HepG2 (cell line): Measurements from ENCODE around the gene ITGAE. TPM values are rescaled to one million over a fixed set of nuclear protein-coding genes. Genes with fewer than 3 reads are reported as not detected.

Experiments
- ATAC-seq: fragments of 200-7000 bp; cut with Tn5 transposase; 3 replicates; pipeline ENCODE4 v1.9.1; 2020; ENCODE audit warnings: mild to moderate bottlenecking, moderate library complexity
- BruUV-seq: library from RNA; stranded (reverse); fragments of 400-500 nt; replicated peaks from 2 replicates; lab custom pipeline; 2021; lab: Mats Ljungman, UMichigan
- CTCF ChIA-PET: fragments of 300-600 bp; formaldehyde crosslinking; extraction: SDS; loops from one replicate; lab custom pipeline; 2021; ENCODE audit warnings: low total read pairs, inconsistent platforms, low intra/inter-chr PET ratio; lab: Yijun Ruan, JAX
- POLR2A ChIA-PET: fragments of 350-600 bp; sonication (Branson Sonifier 250); formaldehyde crosslinking; loops from one replicate; lab custom pipeline; 2020; ENCODE audit warnings: antibody characterized with exemption, inconsistent platforms; lab: Yijun Ruan, JAX
- DNase-seq: peaks from one replicate; pipeline ENCODE4 v3.0.0-alpha.2; 2015; ENCODE audit warnings: low spot score
- FAIRE-seq: peaks from 3 replicates; lab custom pipeline; 2011; peaks lifted over from hg19 to GRCh38; lab: Jason Lieb, UNC
- H2AFZ ChIP-seq: one replicate; pipeline ENCODE4 v1.6.1; 2011; ENCODE audit warnings: low read length, inconsistent platforms
- H3K27ac ChIP-seq: fragments of 300-600 bp; 3 replicates; pipeline ENCODE4 v1.8.0; 2011; ENCODE audit warnings: mixed run types, mild to moderate bottlenecking, mixed read lengths, low read length, inconsistent platforms; ENCODE audit not compliant: insufficient read depth; ENCODE audit errors: extremely low read length
- H3K27me3 ChIP-seq, 2 experiments: fragments of 200-600 bp in 1 of 2; 2 replicates in 1 of 2; 3 replicates in 1 of 2; pipeline versions ENCODE4 v1.6.0 to v1.8.0; 2011; ENCODE audit warnings: low read length in 2 of 2, mild to moderate bottlenecking in 2 of 2, moderate library complexity in 2 of 2, inconsistent platforms in 1 of 2; ENCODE audit not compliant: insufficient read depth in 2 of 2, control insufficient read depth in 1 of 2
- H3K36me3 ChIP-seq, 2 experiments: fragments of 200-600 bp in 1 of 2; replicated peaks in 1 of 2; 2 replicates in 1 of 2; 3 replicates in 1 of 2; pipeline versions ENCODE4 v1.5.1 to v1.8.0; 2011; ENCODE audit warnings: low read length in 2 of 2, inconsistent platforms in 1 of 2; ENCODE audit not compliant: insufficient read depth in 2 of 2, control insufficient read depth in 1 of 2
- H3K4me1 ChIP-seq: 2 replicates; pipeline ENCODE4 v1.5.1; 2012; ENCODE audit warnings: low read length, inconsistent platforms; ENCODE audit not compliant: insufficient read depth
- H3K4me2 ChIP-seq: 2 replicates; pipeline ENCODE4 v1.6.0; 2011; ENCODE audit warnings: low read depth, low read length, inconsistent platforms
- H3K4me3 ChIP-seq, 3 experiments: fragments of 200-600 bp in 1 of 3; sonication (generic), shearing (Covaris generic) in 1 of 3; replicated peaks in 1 of 3; 2 replicates each; pipeline ENCODE4 v1.5.1; 2011 to 2016; ENCODE audit warnings: low read length in 3 of 3, inconsistent platforms in 2 of 3, low read depth in 2 of 3, mild to moderate bottlenecking in 2 of 3, control low read depth in 1 of 3, mixed read lengths in 1 of 3; ENCODE audit not compliant: insufficient read depth in 1 of 3
- H3K79me2 ChIP-seq: one replicate; pipeline ENCODE4 v1.6.1; 2011; ENCODE audit warnings: low read length, inconsistent platforms; ENCODE audit not compliant: insufficient read depth
- H3K9ac ChIP-seq: 2 replicates; pipeline ENCODE4 v1.6.0; 2011; ENCODE audit warnings: mild to moderate bottlenecking, low read depth, low read length, inconsistent platforms; ENCODE audit not compliant: insufficient read depth
- H3K9me3 ChIP-seq: 2 replicates; pipeline ENCODE4 v1.5.1; 2012; ENCODE audit warnings: mild to moderate bottlenecking, low read length
- H4K20me1 ChIP-seq: 2 replicates; pipeline ENCODE4 v1.6.0; 2011; ENCODE audit warnings: inconsistent platforms, mild to moderate bottlenecking, low read length, moderate library complexity; ENCODE audit not compliant: insufficient read depth
- CHD2 ChIP-seq: IDR thresholded peaks from 2 replicates; pipeline ENCODE4 v1.6.1; 2011; ENCODE audit warnings: low read depth, low read length, improper control_type of control experiment
- DPF2 ChIP-seq: sonication (generic); formaldehyde crosslinking; IDR thresholded peaks from 2 replicates; pipeline ENCODE4 v1.4.0; 2020; ENCODE audit warnings: mild to moderate bottlenecking, low read depth, missing genetic modification reagents, borderline replicate concordance
- EED ChIP-seq: sonication (generic); formaldehyde crosslinking; IDR thresholded peaks from 2 replicates; pipeline ENCODE4 v1.5.0; 2020; ENCODE audit warnings: mild to moderate bottlenecking, missing genetic modification reagents
- HMGXB3 ChIP-seq: sonication (generic); formaldehyde crosslinking; IDR thresholded peaks from 2 replicates; pipeline ENCODE4 v1.4.0; 2020; ENCODE audit warnings: missing genetic modification reagents, borderline replicate concordance
- JUNB ChIP-seq: sonication (generic); formaldehyde crosslinking; IDR thresholded peaks from 2 replicates; pipeline ENCODE4 v1.8.0; 2022; ENCODE audit warnings: missing genetic modification reagents, mild to moderate bottlenecking, borderline replicate concordance
- MAX ChIP-seq: IDR thresholded peaks from 2 replicates; pipeline ENCODE4 v1.6.1; 2012; ENCODE audit warnings: inconsistent platforms
- PAXIP1 ChIP-seq: sonication (generic); formaldehyde crosslinking; conservative IDR thresholded peaks from 2 replicates; pipeline ENCODE4 v1.4.0; 2020; ENCODE audit warnings: mild to moderate bottlenecking, missing genetic modification reagents, moderate library complexity
- PHB2 ChIP-seq: fragments of 450-650 bp; IDR thresholded peaks from 2 replicates; pipeline ENCODE4 v1.6.1; 2018; ENCODE audit not compliant: partially characterized antibody
- SAP130 ChIP-seq: IDR thresholded peaks from 2 replicates; pipeline ENCODE4 v1.6.1; 2016; ENCODE audit warnings: low read depth
- SOX13 ChIP-seq, 3 experiments: fragments of 450-650 bp in 1 of 3; sonication (generic) in 1 of 3; formaldehyde crosslinking in 1 of 3; IDR thresholded peaks in 2 of 3; conservative IDR thresholded peaks in 1 of 3; 2 replicates each; pipeline versions ENCODE4 v1.5.0 to v1.6.1; 2016 to 2020; ENCODE audit warnings: antibody characterized with exemption in 1 of 3, mild to moderate bottlenecking in 1 of 3, missing compliant biosample characterization in 1 of 3, missing genetic modification reagents in 1 of 3, moderate library complexity in 1 of 3
- ZNF362 ChIP-seq: sonication (generic); formaldehyde crosslinking; IDR thresholded peaks from 2 replicates; pipeline ENCODE4 v1.4.0; 2020; ENCODE audit warnings: missing genetic modification reagents, mild to moderate bottlenecking, borderline replicate concordance
- ZNF776 ChIP-seq: sonication (generic); formaldehyde crosslinking; IDR thresholded peaks from 2 replicates; pipeline ENCODE4 v1.4.0; 2020; ENCODE audit warnings: mild to moderate bottlenecking, missing genetic modification reagents
- WGBS: methylation state at CpG from one replicate; pipeline ENCODE4 v1.1.6; 2017; ENCODE audit warnings: low lambda C conversion rate; 5-methylcytosine and 5-hydroxymethylcytosine counted together
- in situ Hi-C: cut with HindIII; loops from 2 replicates; pipeline ENCODE4 v1.10.0; 2017; ENCODE audit warnings: low pct_unique_long_range_greater_than_20kb; ENCODE audit not compliant: extremely low pct_ligation_motif_present
- intact Hi-C: fragments of 100-400 bp; cut with micrococcal nuclease; formaldehyde crosslinking; loops from one replicate; pipeline ENCODE4 v1.10.0; 2022; ENCODE audit not compliant: unreplicated experiment
- polyA plus RNA-seq, 8 experiments: library from polyadenylated mRNA; depleted of rRNA in 3 of 8; stranded (reverse) in 7 of 8; unstranded in 1 of 8; fragments of >200 nt; fragmentation: Illumina TruSeq in 4 of 8; extraction: Trizol in 4 of 8; gene quantifications; 2 replicates each; pipeline versions ENCODE4 v1.2.1 to v1.2.3, GENCODE V29; 2011 to 2016; ENCODE audit warnings: low read depth in 4 of 8, missing spikeins in 1 of 8, mixed read lengths in 1 of 8; ENCODE audit not compliant: insufficient read depth in 1 of 8
- total RNA-seq, 5 experiments: library from RNA; depleted of rRNA; stranded (reverse); fragments of >200 nt; fragmentation: Illumina TruSeq; extraction: Trizol; gene quantifications; 2 replicates each; pipeline ENCODE4 v1.2.3, GENCODE V29; 2016; ENCODE audit warnings: low read depth in 1 of 5

The ITGAE gene
- total and polyA plus RNA-seq, 2 of the 13 experiments (the other 11 are each of a cell fraction or from before 2014, with no cell fraction given) = 42.3 to 49.0 TPM

GRCh38 chr17:3803308-3803640 is 2.3 kb upstream of the ITGAE start:
- no peaks in the 10 kb centered on the region for H3K27me3 ChIP-seq
- no peak for TF ChIP-seq ZNF776 (CRISPR knock-in tag)
- 0 out of 2 replicates have a peak, but pooled peaks have one; percentile 2 for TF ChIP-seq CHD2
- no peak for TF ChIP-seq SOX13 (IDR thresholded peaks at IDR 0.05)
- TF ChIP-seq SOX13 (CRISPR knock-in tag; conservative IDR thresholded peaks at IDR 0.05 in 1 of 2, IDR thresholded peaks at IDR 0.05 in 1 of 2) = no peak
- TF ChIP-seq MAX = no peak
- TF ChIP-seq HMGXB3 (CRISPR knock-in tag) = no peak
- TF ChIP-seq ZNF362 (CRISPR knock-in tag) = peak; percentile 5; the same call in 1 of the 2 replicates
- TF ChIP-seq PAXIP1 (CRISPR knock-in tag) = peak; percentile 47; the same call in 1 of the 2 replicates
- TF ChIP-seq EED (CRISPR knock-in tag) = no peak
- no peak for TF ChIP-seq JUNB (CRISPR knock-in tag)
- peak; percentile 12; the same call in 1 of the 2 replicates for TF ChIP-seq SAP130 (CRISPR knock-in tag)
- TF ChIP-seq PHB2 = no peak
- TF ChIP-seq DPF2 (CRISPR knock-in tag) = peak; percentile 10; the same call in 1 of the 2 replicates

More at GRCh38 chr17:3803308-3803640, 2.3 kb upstream of the ITGAE start:
- ATAC-seq = no peak
- in situ Hi-C loops (no loop called here), intact Hi-C loops (loop anchor here (1.0 kb wide), 1 partner anchor 9 kb away; no protein-coding TSS in a partner anchor)
- no peak for FAIRE-seq
- peak overlapping the region; percentile 74 for H3K4me2 ChIP-seq
- 3% methylated on average over 5 of the region's 5 CpGs for WGBS
- H3K36me3 ChIP-seq = peaks cover 2 to 3% of the 10 kb centered on the region in 2 experiments; a peak in 2 of 5 replicates
- ChIA-PET POLR2A (interaction anchor here (0.8 to 5.9 kb wide), 11 partner anchors 8 to 136 kb away, joined by 3 to 39 read pairs (median 5); partner anchors contain the start of genes CAMKK1, HASPIN and NCBP3), CTCF (no interaction called here)
- H3K4me1 ChIP-seq = peaks cover 84% of the 10 kb centered on the region
- H4K20me1 ChIP-seq = no peaks in the 10 kb centered on the region
- peak overlapping the region; percentile 68 for H3K9ac ChIP-seq
- no peak for DNase-seq
- H3K27ac ChIP-seq = peak overlapping the region; percentile 98
- H3K9me3 ChIP-seq = no peaks in the 10 kb centered on the region
- no peaks in the 10 kb centered on the region for H3K79me2 ChIP-seq
- no peak overlapping the region for H2AFZ ChIP-seq
- BruUV-seq = TSS peak; percentile 90
- peak overlapping the region in 1 of 3 experiments; percentile 30; a peak in 1 of 6 replicates for H3K4me3 ChIP-seq
